ENCODE results near the gene ZNF84.
A peak's percentile ranks its signal among the peaks of the same experiment; 100 is the strongest.

DNA sequence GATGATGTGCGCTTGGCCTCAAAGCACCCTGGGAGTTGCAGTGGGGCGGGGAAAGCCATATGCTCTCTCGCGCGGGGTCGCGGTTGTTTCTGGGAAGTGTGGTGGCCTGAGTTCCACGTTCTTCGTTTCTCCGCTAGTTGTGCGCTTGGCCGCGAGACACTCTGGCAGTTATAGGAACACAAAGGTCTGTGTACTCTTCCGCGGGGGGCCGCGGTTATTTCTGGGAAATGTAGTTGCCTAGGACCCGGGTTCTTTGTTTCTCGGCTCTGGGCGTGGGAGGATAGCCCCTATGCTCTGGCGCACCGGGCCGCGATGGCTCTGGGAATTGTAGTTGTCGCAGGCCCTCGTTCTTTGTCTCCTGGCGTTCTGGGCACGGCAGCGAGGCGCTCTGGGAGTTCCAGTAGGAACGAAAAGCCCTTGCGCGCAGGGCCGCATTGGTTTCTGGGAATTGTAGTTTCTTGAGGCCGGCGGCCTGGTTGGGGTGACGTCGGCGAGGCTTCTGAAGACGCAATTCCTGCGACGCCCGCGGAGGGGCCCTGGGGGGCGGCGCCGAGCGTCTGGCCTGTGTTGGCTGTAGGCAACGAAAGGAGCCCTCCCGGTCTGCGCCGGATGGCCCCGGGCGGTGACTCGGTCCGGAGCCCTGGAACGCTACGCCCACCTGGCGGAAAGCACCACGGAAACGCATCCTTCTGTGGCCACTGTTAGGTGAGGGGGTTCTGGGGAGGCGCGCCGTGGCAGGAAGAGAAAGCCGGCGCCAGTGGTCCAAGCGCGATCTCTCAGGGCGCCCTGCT lies 43.3 kb downstream of the ZNF84 start, which contains the start of gene ZNF140:
- TF ChIP-seq, protein P1, sequence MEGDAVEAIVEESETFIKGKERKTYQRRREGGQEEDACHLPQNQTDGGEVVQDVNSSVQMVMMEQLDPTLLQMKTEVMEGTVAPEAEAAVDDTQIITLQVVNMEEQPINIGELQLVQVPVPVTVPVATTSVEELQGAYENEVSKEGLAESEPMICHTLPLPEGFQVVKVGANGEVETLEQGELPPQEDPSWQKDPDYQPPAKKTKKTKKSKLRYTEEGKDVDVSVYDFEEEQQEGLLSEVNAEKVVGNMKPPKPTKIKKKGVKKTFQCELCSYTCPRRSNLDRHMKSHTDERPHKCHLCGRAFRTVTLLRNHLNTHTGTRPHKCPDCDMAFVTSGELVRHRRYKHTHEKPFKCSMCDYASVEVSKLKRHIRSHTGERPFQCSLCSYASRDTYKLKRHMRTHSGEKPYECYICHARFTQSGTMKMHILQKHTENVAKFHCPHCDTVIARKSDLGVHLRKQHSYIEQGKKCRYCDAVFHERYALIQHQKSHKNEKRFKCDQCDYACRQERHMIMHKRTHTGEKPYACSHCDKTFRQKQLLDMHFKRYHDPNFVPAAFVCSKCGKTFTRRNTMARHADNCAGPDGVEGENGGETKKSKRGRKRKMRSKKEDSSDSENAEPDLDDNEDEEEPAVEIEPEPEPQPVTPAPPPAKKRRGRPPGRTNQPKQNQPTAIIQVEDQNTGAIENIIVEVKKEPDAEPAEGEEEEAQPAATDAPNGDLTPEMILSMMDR (conservative IDR thresholded peaks at IDR 0.05; ENCODE audit: low read depth, low read length) = peak; percentile 27; the same call in 1 of the 2 replicates
- TF ChIP-seq EZH2 (IDR thresholded peaks at IDR 0.05; ENCODE audit: borderline replicate concordance, low read depth, low read length, poor library complexity, severe bottlenecking) = no peak

Data from A673 (cell line).